HG03457 (cell line): ENCODE data around the gene SRCIN1.
"Not testable (repeated sequence)": the region's sequence is repeated elsewhere in the genome, so short reads cannot be mapped to it uniquely, and the experiment has no call there.

ENCODE experiments used
- ATAC-seq: cut with Tn5 transposase; IDR thresholded peaks from one replicate; pipeline ENCODE4 v1.9.1; 2021; ENCODE audit warnings: moderate number of reproducible peaks; ENCODE audit not compliant: unreplicated experiment

Gene SRCIN1

GRCh38 chr17:38550661-38551060 lies 55.1 kb downstream of the SRCIN1 start:
- no peak for ATAC-seq

- ATAC-seq = no peak
These were observed 56.5 kb downstream of the SRCIN1 start for GRCh38 chr17:38549285-38549684.

DNA sequence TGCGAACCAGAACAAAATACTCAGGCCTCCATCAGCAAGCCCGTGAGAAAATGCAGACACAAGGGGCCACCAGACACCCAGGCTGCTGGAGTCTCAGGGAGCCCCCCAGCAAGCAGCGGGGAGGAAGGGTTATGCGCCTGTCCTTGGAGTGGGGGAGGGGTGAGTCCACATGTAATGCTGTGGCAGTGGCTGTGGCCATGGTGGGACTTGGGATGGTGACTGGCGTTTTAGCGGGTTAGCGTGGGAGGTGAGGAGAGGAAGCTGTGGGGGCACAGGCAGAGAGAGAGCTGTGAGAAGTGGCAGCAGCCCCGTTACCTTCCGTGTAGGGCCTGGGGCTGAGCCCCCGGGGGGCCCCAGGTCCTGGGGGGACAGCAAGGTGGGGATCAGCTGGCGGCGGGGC lies 58.3 kb downstream of the SRCIN1 start:
- no peak for ATAC-seq

DNA sequence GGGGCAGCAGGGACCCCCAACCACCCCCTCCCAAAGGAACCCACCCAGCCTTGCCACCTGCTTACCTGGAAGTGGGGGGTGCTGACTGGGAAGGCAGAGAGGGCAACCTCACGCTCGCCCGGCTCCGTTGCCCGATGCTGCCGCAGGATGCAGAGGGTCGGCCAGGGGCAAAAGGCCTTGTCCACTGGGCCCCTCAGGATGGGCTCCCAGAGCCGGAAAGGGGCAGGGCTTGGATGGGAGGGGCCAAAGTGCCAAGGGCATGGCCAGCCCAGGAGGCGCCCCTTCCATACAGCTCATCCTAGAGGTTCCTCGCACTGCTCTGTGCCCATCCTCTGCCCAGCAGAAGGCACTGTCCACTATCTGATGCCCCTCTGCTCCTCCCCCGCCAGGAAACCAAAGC lies 59.4 kb downstream of the SRCIN1 start:
- no peak for ATAC-seq

DNA sequence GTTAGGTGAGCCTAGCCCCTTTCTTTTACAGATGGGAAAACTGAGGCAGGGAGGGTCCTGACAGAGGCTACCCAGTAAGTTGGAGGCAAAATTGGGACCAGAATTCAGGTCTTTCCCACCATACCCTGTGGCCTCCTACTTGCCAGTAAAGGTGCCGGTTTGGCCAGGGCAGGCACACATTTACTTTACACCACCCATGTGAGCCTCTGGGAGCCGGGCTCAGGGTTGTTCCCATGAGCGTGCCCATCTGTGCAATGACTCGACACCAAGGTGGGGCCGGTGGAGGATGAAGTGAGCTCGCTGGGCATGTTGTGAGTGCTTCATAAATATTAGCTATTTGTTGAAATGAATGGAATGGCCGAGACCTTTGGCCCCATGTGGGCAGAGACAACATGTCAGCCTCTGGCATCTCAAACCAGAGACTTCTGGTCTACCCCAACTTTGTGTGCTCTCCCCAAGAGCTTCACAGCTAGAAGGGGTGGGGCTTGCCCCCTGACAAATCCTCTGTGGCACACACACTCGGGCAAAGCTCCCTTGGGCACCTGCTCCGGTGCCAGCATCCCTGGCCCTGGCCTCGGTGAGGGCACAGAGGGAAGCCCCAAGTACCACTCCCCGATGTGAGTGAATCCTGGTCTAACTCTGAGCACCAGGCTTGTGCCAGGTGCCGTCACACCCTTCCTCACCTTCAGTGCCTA lies 60.1 kb downstream of the SRCIN1 start:
- no peak for ATAC-seq

DNA sequence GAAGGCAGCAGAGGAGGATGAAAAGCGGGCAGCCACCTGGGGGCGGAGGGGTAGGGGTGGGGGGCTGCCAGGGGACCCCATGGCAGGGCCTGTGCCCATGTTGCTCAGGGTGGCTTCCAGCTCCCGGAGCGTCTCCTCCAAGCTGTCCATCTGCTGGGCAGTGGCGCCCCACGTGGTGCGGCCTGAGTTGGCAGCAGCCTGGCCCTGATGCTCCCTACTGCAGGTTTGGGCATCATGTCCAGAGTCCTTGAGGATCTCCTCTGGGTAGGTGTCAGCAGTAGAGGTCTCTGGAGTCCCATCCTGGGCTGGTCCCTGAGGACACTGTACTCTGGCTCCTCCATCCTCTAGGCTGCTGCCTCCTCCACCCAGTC lies 60.9 kb downstream of the SRCIN1 start:
- ATAC-seq = no peak

GRCh38 chr17:38544175-38544838 lies 61.4 kb downstream of the SRCIN1 start:
- ATAC-seq = no peak

GRCh38 chr17:38543403-38544174 lies 62.2 kb downstream of the SRCIN1 start:
- ATAC-seq = no peak

DNA sequence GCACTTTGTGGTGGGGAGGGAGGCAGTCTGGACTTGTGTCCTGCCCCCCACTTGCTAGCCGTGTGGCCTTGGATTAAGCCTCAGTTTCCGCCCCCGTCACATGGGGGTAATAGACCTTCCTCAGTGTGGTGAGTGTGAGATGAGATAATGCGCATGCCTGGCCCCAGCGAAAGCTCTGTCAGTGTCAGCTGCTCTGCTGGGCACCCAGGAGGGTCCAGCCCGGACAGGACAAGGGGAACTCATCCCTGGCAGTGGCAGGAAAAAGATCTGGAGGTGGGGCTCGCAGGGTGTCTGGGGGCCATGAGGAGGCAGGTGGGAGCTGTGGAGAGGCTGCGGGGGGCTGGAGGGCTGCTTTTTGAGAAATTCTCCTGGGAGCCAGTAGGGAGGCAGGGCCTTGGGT lies 63.5 kb downstream of the SRCIN1 start:
- no peak for ATAC-seq

GRCh38 chr17:38541281-38541680 lies 64.5 kb downstream of the SRCIN1 start:
- ATAC-seq = no peak

DNA sequence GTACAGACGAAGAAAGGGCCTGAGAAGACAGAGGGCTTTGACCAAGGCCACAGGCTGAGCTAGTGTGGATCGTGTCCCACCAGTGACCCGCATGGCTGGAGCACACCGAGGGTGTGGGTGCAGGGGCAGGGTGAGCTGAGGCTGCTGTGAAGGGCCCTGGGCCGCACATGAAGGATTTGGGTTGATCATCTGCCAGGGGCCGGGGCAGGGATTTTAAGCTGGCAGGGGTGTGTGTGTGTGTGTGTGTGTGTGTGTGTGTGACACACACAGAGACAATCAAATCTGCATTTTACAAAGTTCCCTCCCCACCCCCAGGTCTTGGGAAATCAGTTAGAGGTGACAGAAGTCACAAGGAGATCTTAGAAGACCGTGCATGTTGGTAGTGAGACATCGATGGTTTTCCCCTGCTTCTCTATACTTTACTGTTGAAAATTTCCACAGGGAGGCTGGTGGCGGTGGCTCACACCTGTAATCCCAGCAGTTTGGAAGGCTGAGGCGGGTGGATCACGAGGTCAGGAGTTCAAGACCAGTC lies 65.2 kb downstream of the SRCIN1 start:
- no peak for ATAC-seq

- ATAC-seq = no peak
These were observed 66.4 kb downstream of the SRCIN1 start for GRCh38 chr17:38539386-38539785.

DNA sequence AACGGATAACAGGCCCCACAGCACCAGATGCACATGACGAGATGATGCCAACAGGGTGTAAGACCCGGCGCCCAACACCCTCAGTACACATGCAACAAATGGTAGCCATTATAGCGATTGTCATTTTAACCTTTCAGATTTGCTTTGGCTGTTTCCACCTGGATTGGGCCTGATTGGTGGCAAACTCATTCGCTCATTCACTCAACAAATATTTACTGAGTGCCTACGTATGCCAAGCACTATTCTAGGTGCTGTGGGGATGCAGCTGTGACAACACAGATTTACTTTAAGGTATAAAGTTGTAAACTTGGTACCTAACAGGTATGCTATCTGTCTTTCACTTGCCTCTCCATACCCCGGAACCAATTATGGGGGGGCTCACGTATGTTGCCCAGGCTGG lies 66.8 kb downstream of the SRCIN1 start:
- ATAC-seq = no peak

- no peak for ATAC-seq
These were observed 69.1 kb downstream of the SRCIN1 start for GRCh38 chr17:38536661-38537060.

DNA sequence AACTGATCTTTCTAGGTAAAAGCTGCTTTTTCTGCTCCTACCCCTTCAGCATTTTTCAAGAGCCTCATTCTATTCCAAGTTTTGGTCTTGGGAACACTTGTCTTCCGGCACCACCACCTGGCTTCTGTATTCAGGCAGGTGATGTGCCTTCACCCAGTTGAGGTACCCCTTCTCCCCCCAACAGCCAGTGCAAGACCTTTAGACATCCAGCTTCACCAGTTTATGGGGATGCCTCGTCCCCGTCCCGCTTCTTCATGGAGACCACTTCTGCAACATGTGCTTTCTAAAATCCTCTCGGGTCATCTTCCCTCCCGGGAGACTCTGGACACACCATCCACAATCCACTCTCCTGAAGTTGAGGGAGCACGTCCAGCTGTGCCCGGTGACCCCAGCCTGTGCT lies 69.9 kb downstream of the SRCIN1 start:
- ATAC-seq = no peak

DNA sequence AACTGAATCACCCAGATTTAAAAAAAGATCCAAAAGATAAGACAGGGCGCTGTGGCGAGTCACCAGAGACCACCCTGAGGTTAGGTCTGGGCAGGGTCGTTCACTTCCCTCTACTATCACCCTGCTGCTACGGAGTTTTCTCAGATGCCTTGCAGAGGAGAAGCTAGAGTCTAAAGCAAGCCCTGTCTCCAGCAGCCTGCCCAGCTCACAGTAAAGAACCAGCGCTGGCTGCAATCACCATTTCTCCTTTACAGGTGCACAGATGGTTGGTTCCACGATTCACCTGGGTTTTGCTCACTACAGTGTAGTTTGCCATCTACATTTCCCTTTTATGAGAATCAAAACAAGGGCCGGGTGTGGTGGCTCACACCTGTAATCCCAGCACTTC lies 71.3 kb downstream of the SRCIN1 start:
- no peak for ATAC-seq

GRCh38 chr17:38533866-38534497 lies 71.8 kb downstream of the SRCIN1 start:
- no peak for ATAC-seq

DNA sequence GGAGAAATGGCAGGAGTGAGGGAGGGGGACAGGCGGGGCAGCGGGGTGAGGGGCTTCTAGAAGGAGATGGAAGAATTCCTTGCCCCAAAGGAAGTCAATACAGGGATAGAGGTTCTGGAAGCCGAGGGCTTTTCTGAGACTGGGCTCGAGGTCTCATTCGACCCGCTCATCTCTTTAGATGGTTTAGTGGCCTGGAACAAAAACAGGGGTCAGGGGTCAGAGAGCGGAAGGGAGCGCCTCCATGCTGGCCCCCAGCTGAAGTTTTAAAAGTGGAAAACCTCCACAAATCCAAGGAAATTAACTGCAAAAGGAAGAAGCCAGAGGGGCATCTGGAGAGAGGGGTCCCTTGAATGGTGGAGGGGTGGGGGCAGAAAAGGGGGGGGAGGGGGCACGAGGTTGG lies 72.5 kb downstream of the SRCIN1 start:
- no peak for ATAC-seq

GRCh38 chr17:38532451-38532850 lies 73.3 kb downstream of the SRCIN1 start:
- no peak for ATAC-seq

- not testable (repeated sequence) for ATAC-seq
These were observed 74.0 kb downstream of the SRCIN1 start for GRCh38 chr17:38531761-38532160.

GRCh38 chr17:38530856-38531255 lies 74.9 kb downstream of the SRCIN1 start:
- not testable (repeated sequence) for ATAC-seq
